ENCODE data around the gene DCLK3.

Gene DCLK3

GRCh38 chr3:36678216-36679013 is 85.9 kb downstream of the DCLK3 start:
- intact Hi-C loops (cut with DNase I): no loop called here
- DNase-seq: no peak

DNA sequence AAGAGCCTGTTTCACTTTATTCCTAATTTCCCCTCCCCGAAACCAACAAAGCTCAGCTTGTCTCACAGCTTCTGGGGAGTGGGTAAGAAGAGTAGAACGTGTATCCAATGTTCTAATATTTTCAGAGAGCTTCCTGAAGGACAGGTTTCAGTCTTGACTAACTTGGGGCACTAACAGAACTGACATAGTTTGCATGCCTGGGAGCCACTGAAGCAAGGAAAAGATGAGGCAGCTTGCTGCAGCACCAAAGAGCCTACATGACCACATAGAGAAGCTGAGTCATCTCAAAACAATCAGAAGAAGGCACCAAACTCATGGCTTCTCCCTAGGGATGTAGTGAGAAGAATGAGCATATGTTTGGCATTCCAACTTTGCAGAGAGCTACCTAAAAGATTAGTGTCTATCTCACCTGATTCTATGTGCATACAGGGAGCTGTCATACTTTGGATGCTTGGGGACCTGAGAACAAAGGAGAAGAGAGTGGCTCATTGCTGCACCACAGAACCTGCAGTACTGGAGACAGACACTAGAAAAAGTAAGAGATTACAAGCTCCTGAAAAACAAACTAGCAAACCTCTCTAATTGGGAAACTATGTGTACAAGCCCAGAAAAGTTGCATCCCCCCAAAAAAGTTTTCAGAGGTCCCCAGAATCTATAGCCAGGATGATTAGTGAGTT is 86.9 kb downstream of the DCLK3 start:
- no peak for DNase-seq
- intact Hi-C loops (cut with DNase I): no loop called here

GRCh38 chr3:36674816-36675215 is 89.5 kb downstream of the DCLK3 start:
- intact Hi-C loops (cut with DNase I): no loop called here
- no peak for DNase-seq

DNA sequence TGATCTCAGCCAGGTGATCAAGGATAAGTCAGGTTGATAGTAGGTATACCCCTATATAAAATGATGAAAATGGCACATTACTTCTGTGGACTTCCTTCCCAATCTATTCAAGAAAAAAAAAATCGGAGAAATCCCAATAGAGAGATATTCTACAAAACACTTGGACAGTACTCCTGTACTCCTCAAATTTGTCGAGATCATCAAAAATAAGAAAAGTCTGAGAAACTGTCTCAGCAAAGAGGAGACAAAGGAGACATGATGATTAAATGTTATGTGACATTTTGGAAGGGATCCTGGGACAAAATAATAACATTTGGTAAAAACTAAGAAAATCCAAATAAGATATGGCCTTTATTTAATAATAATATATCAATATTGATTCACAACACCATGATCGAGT is 94.6 kb downstream of the DCLK3 start:
- intact Hi-C loops (cut with DNase I): no loop called here
- no peak for DNase-seq

DNA sequence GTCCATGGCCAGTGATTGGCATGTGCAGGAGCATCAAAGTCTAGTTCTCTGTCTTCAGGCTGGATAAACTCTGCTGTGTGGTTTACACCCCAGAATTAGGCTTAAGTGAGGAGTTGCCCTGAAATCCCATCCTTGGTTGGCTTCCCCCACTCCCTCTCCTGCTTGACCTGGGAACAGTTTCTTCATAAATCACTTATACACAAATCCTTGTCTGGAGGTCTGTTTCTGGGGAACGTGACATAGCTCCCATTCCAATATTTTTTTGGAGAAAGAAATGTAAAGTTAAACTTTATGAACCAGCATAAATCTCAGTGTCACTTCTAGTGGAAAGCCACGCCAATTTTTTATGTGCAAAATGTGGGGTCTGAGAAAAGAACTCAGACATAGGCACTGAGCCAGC is 98.2 kb downstream of the DCLK3 start:
- DNase-seq: no peak
- intact Hi-C loops (cut with DNase I): no loop called here

DNA sequence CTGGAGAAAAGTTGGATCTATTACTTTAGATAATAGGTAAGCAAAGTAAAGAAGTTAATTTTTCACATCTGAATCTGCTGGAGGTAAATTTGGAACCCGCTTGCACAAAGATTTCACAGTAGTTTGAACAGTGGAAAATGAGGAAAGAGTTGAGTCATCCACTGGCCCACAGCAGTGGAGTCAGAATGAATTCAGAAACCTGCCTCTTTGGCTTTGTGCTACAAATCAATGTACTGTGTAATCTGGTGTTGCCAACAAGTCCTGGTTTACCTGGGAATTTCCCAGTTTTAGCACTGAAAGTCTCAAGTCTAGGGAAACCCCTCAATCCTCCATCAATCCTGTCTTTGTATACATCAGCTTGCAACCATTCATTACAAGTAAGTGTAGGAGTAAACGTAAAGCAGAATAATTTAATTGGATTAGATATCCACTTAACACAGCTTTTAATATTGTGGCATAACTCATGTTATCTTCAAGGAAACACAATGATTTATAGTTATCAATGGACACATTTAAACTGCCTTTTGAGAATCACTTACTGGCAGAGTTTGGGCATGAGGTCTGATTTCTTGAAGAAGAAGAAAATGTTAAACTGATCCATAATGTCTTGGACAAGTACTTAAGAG is 100.6 kb downstream of the DCLK3 start:
- intact Hi-C loops (cut with DNase I): no loop called here
- DNase-seq: no peak

DNA sequence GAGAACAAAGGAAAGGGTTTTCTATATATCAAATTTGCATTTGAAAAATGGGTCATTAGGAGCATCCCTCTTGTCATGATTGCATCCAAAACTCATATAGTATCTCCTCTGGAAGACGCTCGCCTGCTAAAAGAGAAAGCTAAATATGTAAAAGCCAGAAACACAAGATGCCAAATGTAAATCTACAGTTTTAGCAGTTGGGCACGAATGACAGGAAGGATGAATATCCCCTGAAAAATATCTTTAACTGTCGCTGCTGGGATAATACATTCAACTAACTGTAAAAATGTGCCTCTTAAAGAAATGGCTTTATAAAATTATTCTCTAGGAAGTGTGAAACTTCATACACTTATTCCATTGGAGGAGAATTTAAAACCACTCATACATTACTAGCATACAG is 101.7 kb downstream of the DCLK3 start:
- DNase-seq: no peak
- intact Hi-C loops (cut with DNase I): no loop called here

Measured in posterior cingulate gyrus (tissue), 11 donors.